OCI-M2 (cell line): ENCODE results near the gene MT1G.
"Not testable (repeated sequence)": the region's sequence is repeated elsewhere in the genome, so short reads cannot be mapped to it uniquely, and the experiment has no call there.

Source experiments
- DNase-seq: peaks from one replicate; lab custom pipeline; 2025; ENCODE audit not compliant: unreplicated experiment; lab: John Stamatoyannopoulos, UW

MT1G gene

DNA sequence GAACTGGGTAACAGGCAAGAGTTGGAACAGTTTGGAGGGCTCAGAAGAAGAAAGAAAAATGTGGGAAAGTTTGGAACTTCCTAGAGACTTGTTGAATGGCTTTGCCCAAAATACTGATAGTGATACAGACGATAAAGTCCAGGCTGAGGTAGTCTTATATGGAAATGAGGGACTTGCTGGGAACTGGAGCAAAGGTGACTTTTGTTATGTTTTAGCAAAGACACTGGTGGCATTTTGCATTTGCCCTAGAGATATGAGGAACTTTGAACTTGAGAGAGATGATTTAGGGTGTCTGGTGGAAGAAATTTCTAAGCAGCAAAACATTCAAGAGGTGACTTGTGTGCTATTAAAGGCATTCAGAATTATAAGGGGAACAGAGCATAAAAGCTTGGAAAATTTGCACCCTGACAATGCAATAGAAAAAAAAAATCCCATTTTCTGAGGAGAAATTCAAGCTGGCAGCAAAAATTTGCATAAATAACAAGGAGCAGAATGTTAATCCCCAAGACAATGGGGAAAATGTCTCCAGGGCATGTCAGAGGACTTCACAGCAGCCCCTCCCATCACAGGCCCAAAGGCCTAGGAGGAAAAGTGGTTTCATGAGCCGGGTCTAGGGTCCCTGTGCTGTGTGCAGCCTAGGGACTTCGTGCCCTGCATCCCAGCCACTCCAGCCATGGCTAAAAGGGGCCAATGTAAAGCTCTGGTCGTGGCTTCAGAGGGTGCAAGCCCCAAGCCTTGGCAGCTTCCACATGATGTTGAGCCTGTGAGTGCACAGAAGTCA lies 46.0 kb downstream of the MT1G start:
- not testable (repeated sequence) for DNase-seq

DNA sequence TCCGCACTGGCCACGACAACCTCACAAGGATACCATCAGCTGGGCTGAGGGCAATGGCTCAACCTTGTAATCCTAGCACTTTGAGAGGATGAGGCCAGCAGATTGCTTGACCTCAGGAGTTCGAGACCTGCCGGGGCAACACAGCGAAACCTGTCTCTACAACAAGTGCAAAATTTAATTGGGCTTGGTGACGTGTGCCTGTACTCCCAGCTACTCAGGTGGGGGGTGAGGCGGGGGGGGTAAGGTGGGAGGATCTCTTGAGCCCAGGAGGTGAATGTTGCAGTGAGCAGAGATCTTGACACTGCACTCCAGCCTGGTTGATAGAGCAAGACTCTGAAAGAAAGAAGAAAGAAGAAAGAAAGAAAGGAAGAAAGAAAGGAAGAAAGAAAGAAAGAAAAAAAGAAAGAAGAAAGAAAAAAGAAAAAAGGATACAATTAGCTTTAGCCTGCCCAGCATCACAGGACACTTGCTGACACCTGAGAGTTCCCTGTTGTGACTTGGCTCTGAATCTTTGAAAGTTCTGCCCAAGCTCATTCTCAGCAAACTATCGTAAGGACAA lies 47.4 kb downstream of the MT1G start:
- DNase-seq: no peak

DNA sequence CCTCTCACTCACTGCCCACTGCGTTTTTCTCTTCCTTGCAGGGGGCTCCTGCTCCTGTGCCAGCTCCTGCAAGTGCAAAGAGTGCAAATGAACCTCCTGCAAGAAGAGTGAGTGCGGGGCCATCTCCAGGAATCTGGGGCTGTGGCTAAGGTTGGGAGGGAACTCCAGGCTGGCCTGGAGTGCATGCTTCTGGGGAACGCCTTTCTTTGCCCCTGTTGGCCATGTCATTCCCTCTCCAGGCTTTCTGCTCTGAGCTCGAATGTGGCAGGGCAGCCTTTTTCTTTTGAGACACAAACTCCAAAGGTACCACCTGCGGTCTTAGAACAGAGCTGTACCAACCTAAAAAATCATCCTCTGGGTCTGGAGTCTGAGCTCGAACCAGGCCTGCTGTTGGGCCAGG lies 49.7 kb downstream of the MT1G start:
- no peak for DNase-seq

DNA sequence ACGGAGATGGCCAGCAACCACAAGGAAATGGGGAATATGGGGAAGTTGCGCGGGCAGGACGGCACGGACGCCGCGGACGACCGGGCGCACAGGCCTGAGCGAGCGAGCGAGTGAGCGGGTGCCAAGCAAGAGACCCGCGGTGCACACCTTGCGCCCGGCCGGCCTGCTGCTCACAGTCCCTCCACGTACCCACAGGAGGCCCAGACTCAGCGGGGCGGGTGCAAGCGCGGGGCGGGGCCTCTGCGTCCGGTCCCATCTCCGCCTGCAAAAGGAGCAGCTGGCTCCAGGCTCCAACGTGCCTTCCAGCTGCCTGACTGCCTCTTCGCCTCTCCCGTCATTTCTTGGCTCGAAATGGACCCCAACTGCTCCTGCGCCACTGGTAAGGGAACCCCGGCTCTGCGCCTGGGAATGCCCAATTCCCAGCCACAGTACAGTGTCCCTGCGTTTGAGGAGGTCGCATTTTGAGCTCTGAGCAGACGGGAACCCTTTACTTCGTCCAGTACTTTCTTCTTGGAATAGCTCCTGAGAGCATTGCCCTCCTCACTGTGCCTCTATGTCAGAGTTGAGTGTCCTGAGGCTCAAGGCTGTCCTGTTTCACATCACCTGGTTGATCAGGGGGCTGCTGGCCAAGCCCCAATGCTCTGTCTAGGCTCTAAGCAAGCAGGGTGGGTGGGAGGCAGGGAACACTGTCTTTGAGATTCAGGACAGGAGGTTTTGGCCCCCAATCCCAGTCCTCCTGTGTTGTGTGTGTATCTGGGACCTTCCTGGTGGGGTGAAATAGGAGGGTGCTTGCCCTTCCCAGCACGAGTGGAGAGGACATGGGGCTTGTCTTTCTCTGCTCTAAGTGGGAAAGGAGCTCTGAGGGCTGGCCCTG lies 50.4 kb downstream of the MT1G start:
- DNase-seq: no peak
